Esophagus squamous epithelium (tissue), 4 donors: ENCODE data around the gene EIF3CL.
"Not testable (repeated sequence)": the region's sequence is repeated elsewhere in the genome, so short reads cannot be mapped to it uniquely, and the experiment has no call there.

ENCODE experiments used
- CTCF ChIP-seq, 6 experiments: fragments of 450-650 bp in 4 of 6; fragments of 200-600 bp in 2 of 6; sonication (generic) in 2 of 6; IDR thresholded peaks; one replicate each; pipeline ENCODE4 v1.5.1; 2016 to 2019; ENCODE audit warnings: antibody characterized with exemption in 6 of 6, mild to moderate bottlenecking in 4 of 6, moderate library complexity in 4 of 6
- POLR2A ChIP-seq, 4 donors: fragments of 450-650 bp; IDR thresholded peaks; one replicate each; pipeline ENCODE4 v1.6.1; 2017; ENCODE audit warnings: antibody characterized with exemption in 4 of 4, mild to moderate bottlenecking in 4 of 4, moderate library complexity in 3 of 4

- TF ChIP-seq POLR2A, CTCF (IDR thresholded peaks at IDR 0.05): not testable (repeated sequence)
Observed at GRCh38 chr16:28332632-28333031, 71.0 kb downstream of the EIF3CL start.
